Hematopoietic multipotent progenitor cell (in vitro differentiated cells): ENCODE measurements around the gene MINDY4B. TPM values are rescaled to one million over a fixed set of nuclear protein-coding genes. Genes with fewer than 3 reads are reported as not detected.
"Not testable (repeated sequence)": the region's sequence is repeated elsewhere in the genome, so short reads cannot be mapped to it uniquely, and the experiment has no call there.

Experiments used
- DNase-seq, 3 donors: peaks; one replicate each; pipeline ENCODE4 v3.0.0-alpha.2; 2011 to 2015; ENCODE audit warnings: low read depth in 2 of 3, low spot score in 2 of 3
- total RNA-seq: library from RNA; depleted of rRNA; stranded (reverse); fragments of >200 nt; gene quantifications from one replicate; pipeline ENCODE4 v1.2.3, GENCODE V29; 2012

The MINDY4B gene
- total RNA-seq, 1 donor: not detected

GRCh38 chr3:150899141-150899540 is 6.1 kb downstream of the MINDY4B start:
- DNase-seq: peak in 2 of 3 donors; percentile 51 to 83

GRCh38 chr3:150898046-150898754 is 7.0 kb downstream of the MINDY4B start:
- DNase-seq: no peak

GRCh38 chr3:150897592-150897991 is 7.6 kb downstream of the MINDY4B start:
- DNase-seq: no peak

GRCh38 chr3:150890831-150891230 is 14.4 kb downstream of the MINDY4B start:
- no peak for DNase-seq

- DNase-seq: peak in 1 of 3 donors; percentile 66
Observed at GRCh38 chr3:150890295-150890694, 14.9 kb downstream of the MINDY4B start.

- peak in 1 of 3 donors; percentile 8 for DNase-seq
Observed at GRCh38 chr3:150889106-150889505, 16.1 kb downstream of the MINDY4B start.

GRCh38 chr3:150887031-150887430 is 18.2 kb downstream of the MINDY4B start:
- no peak for DNase-seq

GRCh38 chr3:150885535-150885934 is 19.7 kb downstream of the MINDY4B start:
- no peak for DNase-seq

GRCh38 chr3:150878996-150879575 is 26.2 kb downstream of the MINDY4B start:
- DNase-seq: no peak

- no peak for DNase-seq
Observed at GRCh38 chr3:150878290-150878689, 26.9 kb downstream of the MINDY4B start.

GRCh38 chr3:150877303-150877702 is 27.9 kb downstream of the MINDY4B start:
- DNase-seq: no peak

GRCh38 chr3:150876611-150877265 is 28.5 kb downstream of the MINDY4B start:
- no peak for DNase-seq

- DNase-seq: no peak
Observed at GRCh38 chr3:150875548-150875947, 29.7 kb downstream of the MINDY4B start.

- DNase-seq: no peak
Observed at GRCh38 chr3:150874666-150875219, 30.5 kb downstream of the MINDY4B start.

GRCh38 chr3:150871192-150871591 is 34.0 kb downstream of the MINDY4B start:
- no peak for DNase-seq

GRCh38 chr3:150870406-150870805 is 34.8 kb downstream of the MINDY4B start:
- no peak for DNase-seq

GRCh38 chr3:150868282-150868681 is 37.0 kb downstream of the MINDY4B start:
- DNase-seq: no peak

GRCh38 chr3:150867434-150867833 is 37.8 kb downstream of the MINDY4B start:
- DNase-seq: peak in 2 of 3 donors; percentile 24 to 78

- not testable (repeated sequence) for DNase-seq
Observed at GRCh38 chr3:150863921-150864320, 41.3 kb downstream of the MINDY4B start.

GRCh38 chr3:150861851-150862250 is 43.4 kb downstream of the MINDY4B start:
- no peak for DNase-seq

- DNase-seq: not testable (repeated sequence)
Observed at GRCh38 chr3:150857936-150858335, 47.3 kb downstream of the MINDY4B start.

GRCh38 chr3:150850191-150850590 is 55.0 kb downstream of the MINDY4B start:
- DNase-seq: no peak
